Liver (tissue), 9 donors: ENCODE data around the gene ASIC1. TPM values are rescaled to one million over a fixed set of nuclear protein-coding genes. Genes with fewer than 3 reads are reported as not detected.

Experiments used
- DNase-seq: peaks from one replicate; pipeline ENCODE4 v3.0.0-alpha.2; 2017; ENCODE audit warnings: low spot score
- H3K27ac ChIP-seq, 2 donors: one replicate each; pipeline ENCODE4 v1.7.0; 2013; ENCODE audit warnings: inconsistent platforms in 2 of 2, low read length in 2 of 2, control low read depth in 1 of 2, low read depth in 1 of 2, mild to moderate bottlenecking in 1 of 2
- H3K27me3 ChIP-seq, 4 donors: one replicate each; pipeline versions ENCODE4 v1.6.1 to v1.7.0; 2013; ENCODE audit warnings: low read length in 3 of 4, inconsistent platforms in 1 of 4, mild to moderate bottlenecking in 1 of 4, moderate library complexity in 1 of 4; ENCODE audit not compliant: control insufficient read depth in 4 of 4, insufficient read depth in 4 of 4
- H3K36me3 ChIP-seq, 4 donors: one replicate each; pipeline versions ENCODE4 v1.6.1 to v1.7.0; 2013; ENCODE audit warnings: low read length in 3 of 4, mild to moderate bottlenecking in 3 of 4, low read depth in 1 of 4, moderate library complexity in 1 of 4; ENCODE audit not compliant: control insufficient read depth in 4 of 4, insufficient read depth in 3 of 4
- H3K4me1 ChIP-seq, 4 donors: one replicate each; pipeline versions ENCODE4 v1.6.1 to v1.7.0; 2013; ENCODE audit warnings: low read length in 3 of 4, mild to moderate bottlenecking in 3 of 4, moderate library complexity in 1 of 4; ENCODE audit not compliant: control insufficient read depth in 4 of 4, insufficient read depth in 4 of 4
- H3K4me3 ChIP-seq, 3 donors: one replicate each; pipeline versions ENCODE4 v1.6.1 to v1.7.0; 2013; ENCODE audit warnings: low read length in 3 of 3, control low read depth in 1 of 3, low read depth in 1 of 3, mild to moderate bottlenecking in 1 of 3
- H3K9ac ChIP-seq, 2 donors: one replicate each; pipeline ENCODE4 v1.7.0; 2013; ENCODE audit warnings: low read length in 2 of 2, mild to moderate bottlenecking in 2 of 2, moderate library complexity in 2 of 2, control low read depth in 1 of 2, low read depth in 1 of 2
- H3K9me3 ChIP-seq, 4 donors: one replicate each; pipeline versions ENCODE4 v1.6.1 to v1.7.0; 2013; ENCODE audit warnings: low read length in 3 of 4; ENCODE audit not compliant: control insufficient read depth in 4 of 4
- EGR1 ChIP-seq, 2 donors: IDR thresholded peaks; 2 replicates each; pipeline ENCODE4 v1.6.1; 2016 to 2018; ENCODE audit warnings: antibody characterized with exemption in 2 of 2, low read depth in 2 of 2
- FOXA1 ChIP-seq: IDR thresholded peaks from 2 replicates; pipeline ENCODE4 v1.6.1; 2016; ENCODE audit warnings: antibody characterized with exemption
- FOXA2 ChIP-seq: IDR thresholded peaks from 2 replicates; pipeline ENCODE4 v1.6.1; 2016; ENCODE audit warnings: antibody characterized with exemption
- GABPA ChIP-seq, 2 donors: IDR thresholded peaks in 1 of 2; conservative IDR thresholded peaks in 1 of 2; 2 replicates each; pipeline ENCODE4 v1.6.1; 2016; ENCODE audit warnings: antibody characterized with exemption in 2 of 2, mild to moderate bottlenecking in 1 of 2, moderate library complexity in 1 of 2
- HNF4A ChIP-seq, 2 donors: conservative IDR thresholded peaks; 2 replicates each; pipeline ENCODE4 v1.6.1; 2016; ENCODE audit warnings: antibody characterized with exemption in 2 of 2, mild to moderate bottlenecking in 2 of 2
- HNF4G ChIP-seq: IDR thresholded peaks from 2 replicates; pipeline ENCODE4 v1.6.1; 2016; ENCODE audit warnings: antibody characterized with exemption
- JUND ChIP-seq, 2 donors: IDR thresholded peaks; 2 replicates each; pipeline ENCODE4 v1.6.1; 2016; ENCODE audit warnings: antibody characterized with exemption in 2 of 2
- NR2F2 ChIP-seq: IDR thresholded peaks from 2 replicates; pipeline ENCODE4 v1.6.1; 2016; ENCODE audit warnings: antibody characterized with exemption
- RAD21 ChIP-seq, 2 donors: IDR thresholded peaks; 2 replicates each; pipeline ENCODE4 v1.6.1; 2016; ENCODE audit warnings: antibody characterized with exemption in 2 of 2, mild to moderate bottlenecking in 2 of 2
- RXRA ChIP-seq, 2 donors: IDR thresholded peaks; 2 replicates each; pipeline ENCODE4 v1.6.1; 2017 to 2018; ENCODE audit warnings: antibody characterized with exemption in 2 of 2, mild to moderate bottlenecking in 1 of 2
- SP1 ChIP-seq: IDR thresholded peaks from 2 replicates; pipeline ENCODE4 v1.6.1; 2018; ENCODE audit warnings: antibody characterized with exemption, mild to moderate bottlenecking
- TAF1 ChIP-seq: conservative IDR thresholded peaks from 2 replicates; pipeline ENCODE4 v1.6.1; 2016; ENCODE audit warnings: antibody characterized with exemption, mild to moderate bottlenecking
- YY1 ChIP-seq: IDR thresholded peaks from 2 replicates; pipeline ENCODE4 v1.6.1; 2016; ENCODE audit warnings: antibody characterized with exemption, mild to moderate bottlenecking
- ZBTB33 ChIP-seq: IDR thresholded peaks from 2 replicates; pipeline ENCODE4 v1.6.1; 2016; ENCODE audit warnings: antibody characterized with exemption
- WGBS: extraction: QIAGEN DNeasy Blood & Tissue Kit; methylation state at CpG from one replicate; pipeline ENCODE4 v1.1.7; 2013; 5-methylcytosine and 5-hydroxymethylcytosine counted together
- polyA plus RNA-seq, 2 donors: library from polyadenylated mRNA; stranded (reverse) in 1 of 2; unstranded in 1 of 2; fragments of 200-250 nt in 1 of 2; fragments of >200 nt in 1 of 2; fragmentation: Nextera tagmentation in 1 of 2; extraction: Ambion mirVana in 1 of 2; gene quantifications; one replicate each; pipeline versions ENCODE4 v1.2.1 to v1.2.3, GENCODE V29; 2013 to 2015
- total RNA-seq, 2 donors: library from RNA; depleted of rRNA; stranded (reverse); fragments of >200 nt; gene quantifications; one replicate each; pipeline ENCODE4 v1.2.3, GENCODE V29; 2014
- TF ChIP-seq, protein P1 (sequence below): fragments of 150-350 bp; IDR thresholded peaks from 2 replicates; pipeline ENCODE4 v1.5.1; 2017; ENCODE audit warnings: improper control_type of control experiment, low read depth, low read length; ENCODE audit not compliant: missing input control
- TF ChIP-seq, protein P2 (sequence below): IDR thresholded peaks from 2 replicates; pipeline ENCODE4 v1.6.1; 2016; ENCODE audit warnings: antibody characterized with exemption
- TF ChIP-seq, protein P3 (sequence below): IDR thresholded peaks from 2 replicates; pipeline ENCODE4 v1.6.1; 2016; ENCODE audit warnings: antibody characterized with exemption
- TF ChIP-seq, protein P4 (sequence below): IDR thresholded peaks from 2 replicates; pipeline ENCODE4 v1.6.1; 2016; ENCODE audit warnings: antibody characterized with exemption, mild to moderate bottlenecking
- donor health status: healthy.
- donor health status: healthy.
- donor health status: healthy.
- donor health status: healthy.
- donor health status: healthy.

ASIC1 gene
- total and polyA plus RNA-seq, 4 donors = 0.05 to 0.08 (median 0.06) TPM; not detected in 1

- no peaks in the 10 kb centered on the region for H3K27me3 ChIP-seq
- H3K36me3 ChIP-seq = no peaks in the 10 kb centered on the region
- no peaks in the 10 kb centered on the region for H3K9me3 ChIP-seq
- peaks cover 0 to 6% (median 3%) of the 10 kb centered on the region in 4 donors for H3K4me1 ChIP-seq
- no peak for DNase-seq
- no peak overlapping the region for H3K9ac ChIP-seq
- TF ChIP-seq FOXA1 (no peak), RXRA (IDR thresholded peaks at IDR 0.05) (no peak), SP1 (no peak), HNF4G (no peak), HNF4A (conservative IDR thresholded peaks at IDR 0.05) (no peak), TAF1 (no peak), GABPA (IDR thresholded peaks at IDR 0.05 in 1 of 2, conservative IDR thresholded peaks at IDR 0.05 in 1 of 2) (no peak), FOXA2 (no peak), EGR1 (IDR thresholded peaks at IDR 0.05; ENCODE audit: low read depth in 2 of 2) (no peak), NR2F2 (no peak), JUND (IDR thresholded peaks at IDR 0.05) (no peak), RAD21 (IDR thresholded peaks at IDR 0.05) (no peak), ZBTB33 (no peak), YY1 (no peak)
- TF ChIP-seq, protein P1, sequence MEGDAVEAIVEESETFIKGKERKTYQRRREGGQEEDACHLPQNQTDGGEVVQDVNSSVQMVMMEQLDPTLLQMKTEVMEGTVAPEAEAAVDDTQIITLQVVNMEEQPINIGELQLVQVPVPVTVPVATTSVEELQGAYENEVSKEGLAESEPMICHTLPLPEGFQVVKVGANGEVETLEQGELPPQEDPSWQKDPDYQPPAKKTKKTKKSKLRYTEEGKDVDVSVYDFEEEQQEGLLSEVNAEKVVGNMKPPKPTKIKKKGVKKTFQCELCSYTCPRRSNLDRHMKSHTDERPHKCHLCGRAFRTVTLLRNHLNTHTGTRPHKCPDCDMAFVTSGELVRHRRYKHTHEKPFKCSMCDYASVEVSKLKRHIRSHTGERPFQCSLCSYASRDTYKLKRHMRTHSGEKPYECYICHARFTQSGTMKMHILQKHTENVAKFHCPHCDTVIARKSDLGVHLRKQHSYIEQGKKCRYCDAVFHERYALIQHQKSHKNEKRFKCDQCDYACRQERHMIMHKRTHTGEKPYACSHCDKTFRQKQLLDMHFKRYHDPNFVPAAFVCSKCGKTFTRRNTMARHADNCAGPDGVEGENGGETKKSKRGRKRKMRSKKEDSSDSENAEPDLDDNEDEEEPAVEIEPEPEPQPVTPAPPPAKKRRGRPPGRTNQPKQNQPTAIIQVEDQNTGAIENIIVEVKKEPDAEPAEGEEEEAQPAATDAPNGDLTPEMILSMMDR = no peak
- TF ChIP-seq, protein P2, sequence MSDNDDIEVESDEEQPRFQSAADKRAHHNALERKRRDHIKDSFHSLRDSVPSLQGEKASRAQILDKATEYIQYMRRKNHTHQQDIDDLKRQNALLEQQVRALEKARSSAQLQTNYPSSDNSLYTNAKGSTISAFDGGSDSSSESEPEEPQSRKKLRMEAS = no peak
- TF ChIP-seq, protein P3, sequence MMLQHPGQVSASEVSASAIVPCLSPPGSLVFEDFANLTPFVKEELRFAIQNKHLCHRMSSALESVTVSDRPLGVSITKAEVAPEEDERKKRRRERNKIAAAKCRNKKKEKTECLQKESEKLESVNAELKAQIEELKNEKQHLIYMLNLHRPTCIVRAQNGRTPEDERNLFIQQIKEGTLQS = no peak
- TF ChIP-seq, protein P4, sequence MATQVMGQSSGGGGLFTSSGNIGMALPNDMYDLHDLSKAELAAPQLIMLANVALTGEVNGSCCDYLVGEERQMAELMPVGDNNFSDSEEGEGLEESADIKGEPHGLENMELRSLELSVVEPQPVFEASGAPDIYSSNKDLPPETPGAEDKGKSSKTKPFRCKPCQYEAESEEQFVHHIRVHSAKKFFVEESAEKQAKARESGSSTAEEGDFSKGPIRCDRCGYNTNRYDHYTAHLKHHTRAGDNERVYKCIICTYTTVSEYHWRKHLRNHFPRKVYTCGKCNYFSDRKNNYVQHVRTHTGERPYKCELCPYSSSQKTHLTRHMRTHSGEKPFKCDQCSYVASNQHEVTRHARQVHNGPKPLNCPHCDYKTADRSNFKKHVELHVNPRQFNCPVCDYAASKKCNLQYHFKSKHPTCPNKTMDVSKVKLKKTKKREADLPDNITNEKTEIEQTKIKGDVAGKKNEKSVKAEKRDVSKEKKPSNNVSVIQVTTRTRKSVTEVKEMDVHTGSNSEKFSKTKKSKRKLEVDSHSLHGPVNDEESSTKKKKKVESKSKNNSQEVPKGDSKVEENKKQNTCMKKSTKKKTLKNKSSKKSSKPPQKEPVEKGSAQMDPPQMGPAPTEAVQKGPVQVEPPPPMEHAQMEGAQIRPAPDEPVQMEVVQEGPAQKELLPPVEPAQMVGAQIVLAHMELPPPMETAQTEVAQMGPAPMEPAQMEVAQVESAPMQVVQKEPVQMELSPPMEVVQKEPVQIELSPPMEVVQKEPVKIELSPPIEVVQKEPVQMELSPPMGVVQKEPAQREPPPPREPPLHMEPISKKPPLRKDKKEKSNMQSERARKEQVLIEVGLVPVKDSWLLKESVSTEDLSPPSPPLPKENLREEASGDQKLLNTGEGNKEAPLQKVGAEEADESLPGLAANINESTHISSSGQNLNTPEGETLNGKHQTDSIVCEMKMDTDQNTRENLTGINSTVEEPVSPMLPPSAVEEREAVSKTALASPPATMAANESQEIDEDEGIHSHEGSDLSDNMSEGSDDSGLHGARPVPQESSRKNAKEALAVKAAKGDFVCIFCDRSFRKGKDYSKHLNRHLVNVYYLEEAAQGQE = no peak
- no peak overlapping the region for H3K4me3 ChIP-seq
- no peak overlapping the region for H3K27ac ChIP-seq
- WGBS = 98% methylated on average over 2 of the region's 2 CpGs
Measured at GRCh38 chr12:50018968-50019367, 38.4 kb upstream of the ASIC1 start.
